Activated CD8-positive, alpha-beta memory T cell treated with anti-CD3 and anti-CD28 coated beads for 4 hours (primary cell): Measurements from ENCODE around the gene HOXA7.

Experiments used
- DNase-seq, 2 donors: peaks; one replicate each; pipeline ENCODE4 v3.0.0-alpha.2; 2020; ENCODE audit warnings: low read depth in 2 of 2

The HOXA7 gene

GRCh38 chr7:27159266-27160144, 3.0 kb upstream of the HOXA7 start:
- DNase-seq, result no peak

DNA sequence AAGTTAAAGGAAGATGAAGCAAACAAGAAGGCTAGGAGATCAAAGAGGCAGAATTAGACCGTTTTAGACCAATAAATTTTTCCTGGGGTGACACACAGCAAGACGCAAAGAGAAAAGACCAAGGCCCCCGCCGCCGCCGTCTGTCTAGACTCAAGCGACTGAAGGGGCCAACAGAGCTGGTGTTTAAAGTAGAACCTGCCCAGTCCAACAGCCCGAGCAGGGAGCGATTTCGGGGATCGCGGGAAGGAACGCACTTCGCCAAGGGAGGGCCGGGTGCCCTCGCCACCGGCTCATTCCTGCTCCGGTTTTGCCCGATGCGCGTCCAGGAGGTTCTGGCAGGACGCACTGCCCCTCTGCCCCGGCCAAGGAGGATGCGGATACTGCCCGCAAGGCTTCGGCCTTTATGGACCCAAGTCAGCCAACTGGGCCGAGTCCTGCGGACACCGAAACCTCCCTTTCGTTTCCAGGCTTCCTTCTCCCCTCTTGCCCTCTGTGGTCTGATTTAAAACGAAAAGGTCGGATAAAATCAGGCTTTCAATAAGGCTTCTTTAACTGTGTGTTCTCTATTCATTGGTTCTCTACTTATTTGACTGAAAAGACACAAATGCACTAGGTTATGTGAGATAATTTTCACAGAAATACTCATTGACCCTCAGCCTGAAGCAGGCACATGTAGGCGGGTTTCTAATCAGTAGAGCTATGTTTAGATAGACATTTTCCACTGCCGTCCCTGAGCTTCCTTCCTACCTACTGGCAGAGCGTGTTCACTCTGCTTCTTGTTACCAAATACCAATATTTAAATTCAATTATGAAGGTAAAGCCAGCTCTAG, 2.2 kb upstream of the HOXA7 start:
- no peak for DNase-seq

GRCh38 chr7:27157702-27158431, 1.4 kb upstream of the HOXA7 start:
- no peak for DNase-seq

GRCh38 chr7:27156916-27157701, 634 bp upstream of the HOXA7 start:
- no peak for DNase-seq

GRCh38 chr7:27155816-27156507, 513 bp downstream of the HOXA7 start:
- DNase-seq, result no peak

DNA sequence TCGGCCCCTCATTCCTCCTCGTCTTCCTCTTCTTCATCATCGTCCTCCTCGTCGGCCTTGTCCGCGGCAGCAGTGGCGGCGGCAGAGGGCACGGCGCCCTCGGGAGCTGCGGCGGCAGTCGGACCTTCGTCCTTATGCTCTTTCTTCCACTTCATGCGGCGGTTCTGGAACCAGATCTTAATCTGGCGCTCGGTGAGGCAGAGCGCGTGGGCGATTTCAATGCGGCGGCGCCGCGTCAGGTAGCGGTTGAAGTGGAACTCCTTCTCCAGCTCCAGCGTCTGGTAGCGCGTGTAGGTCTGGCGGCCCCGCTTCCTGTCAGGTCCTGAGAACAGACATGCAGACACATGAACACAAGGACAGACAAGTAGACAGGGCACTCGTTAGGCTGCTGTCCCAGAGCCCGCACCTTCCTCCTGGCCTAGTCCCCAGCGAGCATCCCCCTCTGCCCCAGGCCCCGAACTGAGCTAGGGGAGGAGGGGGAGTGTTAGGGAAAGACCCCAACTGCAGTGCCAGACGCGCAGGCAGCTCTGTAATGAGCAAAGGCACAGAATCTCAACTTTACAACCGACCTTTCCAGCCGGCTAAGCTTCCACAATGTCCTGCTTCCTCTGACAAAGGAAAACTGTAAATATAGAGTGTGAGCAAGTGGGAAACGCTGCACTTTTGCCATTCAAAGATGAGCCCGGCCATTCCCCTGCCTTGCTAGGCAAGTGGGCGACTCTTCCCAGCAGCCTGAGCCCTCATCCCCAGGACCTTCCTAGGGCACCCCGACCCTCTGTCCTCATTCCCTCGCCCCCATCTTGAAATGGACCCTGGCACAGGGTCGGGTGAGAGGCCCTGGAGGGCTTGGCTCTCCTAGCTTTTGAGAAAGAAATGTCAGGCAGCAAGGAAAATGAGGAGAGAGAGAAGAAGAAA, 1.3 kb downstream of the HOXA7 start:
- DNase-seq, result no peak

DNA sequence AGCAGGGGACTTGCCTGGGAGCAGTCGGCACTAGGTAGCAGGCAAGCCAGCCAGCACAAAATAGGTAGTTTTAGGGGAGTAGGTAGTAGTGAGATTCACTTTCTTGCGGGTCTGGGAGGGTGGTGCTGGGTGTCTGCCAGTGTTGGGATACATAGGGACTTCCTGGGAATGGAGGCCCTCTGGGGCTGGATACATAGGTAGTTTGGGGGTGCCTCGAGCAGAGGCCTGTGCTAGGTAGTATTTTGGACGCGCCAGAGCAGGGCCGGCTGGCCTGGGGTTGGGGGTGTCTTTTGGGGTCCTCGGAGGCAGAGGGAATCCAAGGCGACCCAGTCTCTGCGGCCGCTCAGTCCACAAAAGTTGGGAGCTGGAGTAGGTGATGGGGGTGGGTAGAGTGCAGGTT, 2.1 kb downstream of the HOXA7 start:
- DNase-seq, result no peak

DNA sequence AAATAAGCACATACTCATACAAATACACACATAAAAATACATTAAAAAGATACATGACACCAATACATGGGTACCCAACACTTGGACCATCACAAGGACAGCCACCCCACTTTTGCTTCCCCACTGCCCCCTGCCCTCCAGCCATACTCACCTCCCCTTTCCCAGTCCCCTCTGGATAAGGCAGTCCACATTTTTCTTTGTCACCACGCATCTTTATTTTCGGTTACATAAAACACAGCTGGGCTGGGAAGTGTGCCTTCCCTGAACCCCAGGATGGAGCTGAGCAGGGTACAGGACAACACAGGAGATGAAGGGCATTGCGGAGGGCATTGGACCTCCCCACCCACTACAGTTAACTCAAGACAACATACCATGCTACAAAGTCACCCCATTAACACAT, 2.9 kb downstream of the HOXA7 start:
- no peak for DNase-seq

GRCh38 chr7:27152816-27153442, 3.5 kb downstream of the HOXA7 start:
- DNase-seq, result no peak

DNA sequence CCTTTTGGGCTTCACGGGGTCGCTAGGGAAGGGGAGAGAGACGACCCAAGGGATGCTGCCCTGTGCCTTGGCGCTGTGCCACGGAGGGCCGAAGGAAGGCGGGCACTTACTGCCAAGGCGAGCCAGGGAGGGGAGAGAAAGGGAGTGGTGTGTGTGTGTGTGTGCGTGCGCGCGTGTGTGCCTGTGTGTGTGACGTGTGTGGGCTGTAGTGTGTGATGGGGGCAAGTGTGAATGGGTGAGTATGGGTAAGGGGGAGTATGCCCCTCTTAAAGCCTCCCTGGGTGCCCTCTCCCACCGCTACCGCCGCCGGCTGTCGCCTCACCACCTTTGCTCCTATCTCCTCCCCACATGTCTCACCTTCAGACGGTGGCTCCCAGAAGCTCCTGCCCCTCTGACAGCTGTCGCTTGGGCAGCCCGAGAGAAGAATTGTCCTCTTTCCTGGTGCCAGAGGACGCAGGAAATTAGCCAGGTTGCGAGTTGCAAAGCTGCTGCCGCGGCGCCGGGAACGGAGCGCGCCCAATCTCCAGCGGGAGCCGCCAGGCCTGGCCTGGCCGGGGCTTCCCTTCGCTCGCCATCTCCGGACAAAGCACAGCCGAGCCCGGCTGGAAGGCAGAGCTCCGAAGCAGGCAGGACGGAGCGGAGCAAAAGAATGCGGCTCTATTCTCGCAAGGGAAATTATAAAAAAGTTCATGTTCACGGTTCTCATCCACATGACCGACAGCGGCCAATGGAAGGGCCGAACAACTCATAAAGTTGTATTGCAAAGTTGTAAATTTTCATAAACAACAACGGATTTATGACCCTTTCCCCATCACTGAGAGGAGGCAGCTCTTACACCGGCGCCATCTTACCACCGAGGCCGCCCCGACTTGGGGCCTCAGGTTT, 4.3 kb downstream of the HOXA7 start, which contains the start of gene HOXA3:
Gene HOXA3 (minus strand): TSS at position 653 of the 885 bp plus-strand sequence. CDS start 41,943 bp downstream, outside the sequence.
- no peak for DNase-seq

DNA sequence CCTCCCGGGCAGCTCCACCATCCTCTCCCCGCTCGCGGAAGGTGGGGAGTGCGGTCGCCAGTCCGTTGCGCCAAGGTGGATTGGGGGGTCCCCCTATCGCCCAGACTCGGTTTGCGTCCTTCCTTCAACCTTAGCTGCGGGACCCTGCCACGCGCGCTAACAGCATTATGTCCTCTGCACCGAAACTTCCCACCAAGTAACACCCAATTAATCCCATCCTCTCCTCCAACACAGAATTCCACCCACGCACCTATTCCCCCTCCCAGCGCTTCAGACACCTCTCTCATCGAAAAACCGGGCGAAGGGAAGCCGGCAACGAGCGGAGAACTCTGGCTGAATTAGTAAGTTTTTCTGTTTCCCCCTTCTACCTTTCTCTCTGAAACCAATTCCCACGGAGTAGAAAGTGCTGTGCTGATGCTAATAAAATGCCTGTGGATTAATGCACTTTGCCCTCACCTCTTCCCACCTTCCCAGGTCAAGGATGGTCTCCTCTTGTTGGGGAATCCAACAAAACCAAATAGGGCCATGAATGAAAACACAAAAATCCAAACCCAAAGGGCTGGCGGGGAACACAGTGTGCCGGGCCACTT, 5.0 kb downstream of the HOXA7 start:
- DNase-seq, result no peak

DNA sequence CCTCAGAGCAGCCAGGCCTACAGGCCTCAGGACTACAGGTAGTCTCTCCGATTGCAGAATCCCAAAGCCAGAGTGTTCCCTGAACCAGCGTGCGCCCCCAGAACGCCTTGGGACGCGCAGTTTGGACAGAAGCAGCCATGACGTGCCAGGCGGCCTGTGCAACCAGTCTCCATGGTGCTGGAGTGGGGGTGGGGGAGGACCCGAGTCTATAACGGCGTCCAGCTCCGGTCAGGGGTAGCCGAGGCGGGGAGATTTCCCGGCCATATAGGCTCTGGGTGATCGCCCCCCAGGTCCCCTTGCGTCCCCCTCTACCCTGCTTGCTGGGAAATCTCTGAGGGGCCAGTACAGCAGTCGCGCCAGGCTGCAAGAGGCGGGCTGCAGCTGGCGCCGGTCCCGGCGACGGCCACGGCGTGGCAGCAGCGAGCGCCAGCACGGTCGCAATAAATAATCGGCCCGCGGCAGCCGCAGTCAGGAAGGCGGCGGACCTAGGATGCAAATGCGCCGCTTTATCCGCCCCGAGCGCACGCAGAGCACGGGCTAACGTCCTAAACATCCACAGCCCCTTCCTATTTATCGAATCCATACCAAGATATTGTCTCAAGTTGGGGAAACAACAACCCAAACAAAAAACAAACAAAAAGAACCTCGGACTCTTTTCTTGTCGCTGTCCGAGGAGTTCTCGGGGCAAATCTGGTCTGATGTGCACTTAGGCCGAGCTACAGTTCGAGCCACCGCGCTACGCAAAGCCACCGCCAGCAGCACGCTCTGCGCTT, 5.7 kb downstream of the HOXA7 start:
- DNase-seq, result no peak

DNA sequence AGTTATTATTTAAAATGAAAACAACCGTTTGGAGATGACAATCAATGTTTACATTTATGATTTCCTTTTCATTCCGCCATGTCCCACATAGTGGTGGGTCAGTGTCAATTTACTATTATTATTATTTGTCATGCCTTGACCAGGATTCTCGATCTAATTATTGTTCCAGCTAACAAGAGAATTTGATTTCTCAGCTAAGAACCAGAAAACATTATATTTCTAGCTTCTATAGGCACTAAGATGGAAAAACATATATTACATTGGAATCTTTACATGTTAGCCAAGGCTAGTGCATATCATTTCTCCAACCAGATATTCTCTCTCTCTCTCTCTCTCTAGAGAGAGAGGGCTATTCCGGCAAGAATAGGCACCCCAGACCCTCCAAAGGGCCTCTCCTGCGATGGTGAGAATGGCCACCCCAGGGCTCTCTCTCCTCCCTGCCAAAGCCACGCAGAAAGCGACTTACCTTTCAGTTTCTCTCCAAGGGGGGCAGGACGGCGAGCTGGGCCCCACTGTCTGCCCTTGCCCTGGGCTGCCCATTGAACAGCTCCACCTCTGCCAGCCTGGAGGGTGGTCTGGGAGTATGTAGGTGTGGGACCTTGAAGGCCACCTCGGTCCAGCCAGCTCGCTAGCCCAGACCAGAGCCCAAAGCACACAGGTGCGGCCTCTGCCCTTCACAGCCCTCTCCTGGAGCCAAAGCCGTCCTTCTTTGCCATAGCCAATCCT, 6.5 kb downstream of the HOXA7 start:
- no peak for DNase-seq

DNA sequence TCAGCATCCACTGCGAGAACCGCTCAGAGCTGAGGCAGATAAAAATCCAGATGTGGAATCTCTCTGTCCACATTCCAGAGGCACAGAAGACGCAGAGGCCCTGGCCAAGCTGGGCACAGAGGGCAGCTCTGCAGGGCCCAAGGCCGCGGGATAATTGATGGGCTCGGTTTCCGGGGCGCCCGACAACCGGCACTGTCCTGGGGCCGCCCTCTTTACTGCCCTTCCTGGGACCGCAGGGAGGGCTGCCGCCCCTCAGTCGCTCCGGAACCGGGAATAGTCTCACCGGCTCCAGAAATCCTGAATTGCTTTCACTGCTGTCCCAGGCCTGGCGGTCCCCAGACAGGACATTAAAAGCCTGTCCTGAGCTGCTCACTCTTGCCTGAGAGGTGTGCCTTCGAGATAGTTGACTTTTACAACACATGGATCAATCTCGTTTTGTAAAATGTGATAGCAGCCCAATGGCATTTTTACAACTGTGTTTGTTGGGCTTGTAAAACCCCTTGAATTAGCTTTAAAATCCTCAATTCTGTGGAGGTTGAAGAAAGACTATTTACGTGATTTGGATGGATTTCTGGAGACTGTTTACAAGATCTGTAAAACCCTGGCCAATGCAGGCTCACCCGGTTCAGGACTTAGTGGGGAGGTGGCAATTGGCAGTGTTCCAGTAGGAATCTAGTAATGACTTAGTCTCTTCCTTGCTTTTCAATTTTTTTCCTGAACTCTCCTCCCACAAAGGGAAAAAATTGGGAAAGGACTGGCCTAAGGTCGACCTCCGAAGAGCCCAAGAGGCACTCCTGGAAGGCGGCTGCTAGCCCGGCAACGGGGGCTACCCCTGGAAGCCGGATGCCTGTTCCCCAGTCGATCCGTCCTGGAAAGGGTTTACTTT, 7.5 kb downstream of the HOXA7 start:
- DNase-seq, result no peak
